CD14-positive monocyte (primary cell): ENCODE data around the gene CES4A. TPM values are rescaled to one million over a fixed set of nuclear protein-coding genes. Genes with fewer than 3 reads are reported as not detected.

Experiments used
- DNase-seq, 3 donors: peaks; one replicate each; pipeline ENCODE4 v3.0.0-alpha.2; 2011 to 2022
- H2AFZ ChIP-seq: 2 replicates; pipeline ENCODE4 v1.6.0; 2012; ENCODE audit warnings: mild to moderate bottlenecking, low read depth, low read length, inconsistent platforms; ENCODE audit not compliant: insufficient read depth, poor library complexity, severe bottlenecking
- H3K27ac ChIP-seq, 2 donors: 1 replicate in 1 of 2; 2 replicates in 1 of 2; pipeline ENCODE4 v1.5.1; 2012 to 2013; ENCODE audit warnings: low read length in 2 of 2, control low read depth in 1 of 2, inconsistent platforms in 1 of 2, low read depth in 1 of 2, mild to moderate bottlenecking in 1 of 2
- H3K27me3 ChIP-seq, 2 donors: one replicate each; pipeline versions ENCODE4 v1.6.0 to v1.6.1; 2011 to 2013; ENCODE audit warnings: low read length in 2 of 2; ENCODE audit not compliant: control insufficient read depth in 2 of 2, insufficient read depth in 2 of 2
- H3K36me3 ChIP-seq, 2 donors: replicated peaks in 1 of 2; 1 replicate in 1 of 2; 2 replicates in 1 of 2; pipeline versions ENCODE4 v1.5.1 to v1.6.1; 2012 to 2013; ENCODE audit warnings: low read length in 2 of 2, control low read depth in 1 of 2, inconsistent platforms in 1 of 2, mild to moderate bottlenecking in 1 of 2; ENCODE audit not compliant: insufficient read depth in 2 of 2, control insufficient read depth in 1 of 2
- H3K4me1 ChIP-seq, 2 donors: 1 replicate in 1 of 2; 2 replicates in 1 of 2; pipeline versions ENCODE4 v1.5.1 to v1.6.1; 2012 to 2013; ENCODE audit warnings: low read length in 2 of 2, control low read depth in 1 of 2, inconsistent platforms in 1 of 2, mild to moderate bottlenecking in 1 of 2, moderate library complexity in 1 of 2; ENCODE audit not compliant: insufficient read depth in 2 of 2, control insufficient read depth in 1 of 2
- H3K4me2 ChIP-seq: replicated peaks from 2 replicates; pipeline ENCODE3; 2012; ENCODE audit warnings: low read length, moderate library complexity, mild to moderate bottlenecking; ENCODE audit not compliant: poor library complexity, severe bottlenecking; ENCODE audit errors: extremely low read depth
- H3K4me3 ChIP-seq, 3 experiments: fragments of 200-600 bp in 1 of 3; sonication (generic) in 1 of 3; replicated peaks in 1 of 3; 1 replicate in 2 of 3; 2 replicates in 1 of 3; pipeline ENCODE4 v1.5.1; 2011 to 2013; ENCODE audit warnings: low read length in 3 of 3, mild to moderate bottlenecking in 3 of 3, control low read depth in 2 of 3, low read depth in 2 of 3, inconsistent platforms in 1 of 3, moderate library complexity in 1 of 3
- H3K79me2 ChIP-seq: 2 replicates; pipeline ENCODE4 v1.6.0; 2012; ENCODE audit warnings: mild to moderate bottlenecking, control low read depth, inconsistent platforms, low read length, moderate library complexity; ENCODE audit not compliant: insufficient read depth
- H3K9ac ChIP-seq: 2 replicates; pipeline ENCODE4 v1.6.0; 2017; ENCODE audit warnings: low read length, mild to moderate bottlenecking; ENCODE audit not compliant: insufficient read depth, poor library complexity, severe bottlenecking
- H3K9me3 ChIP-seq, 2 donors: replicated peaks in 1 of 2; 1 replicate in 1 of 2; 2 replicates in 1 of 2; pipeline versions ENCODE4 v1.5.1 to v1.6.1; 2012 to 2013; ENCODE audit warnings: low read length in 2 of 2, control low read depth in 1 of 2; ENCODE audit not compliant: control insufficient read depth in 1 of 2, insufficient read depth in 1 of 2
- H4K20me1 ChIP-seq: 2 replicates; pipeline ENCODE4 v1.6.0; 2012; ENCODE audit warnings: mild to moderate bottlenecking, low read length, control low read depth, moderate library complexity; ENCODE audit not compliant: insufficient read depth
- H3K27ac Mint-ChIP-seq, 7 donors: one replicate each; pipeline ENCODE4 v1.8.0; 2020; ENCODE audit warnings: mild to moderate bottlenecking in 7 of 7, mixed read lengths in 7 of 7, moderate library complexity in 6 of 7, inconsistent platforms in 2 of 7
- H3K27me3 Mint-ChIP-seq, 3 donors: one replicate each; pipeline ENCODE4 v1.8.0; 2021 to 2022; ENCODE audit warnings: low read depth in 3 of 3, mild to moderate bottlenecking in 3 of 3, mixed read lengths in 3 of 3, moderate library complexity in 3 of 3, inconsistent platforms in 1 of 3
- H3K36me3 Mint-ChIP-seq, 2 donors: one replicate each; pipeline ENCODE4 v1.8.0; 2020; ENCODE audit warnings: mixed read lengths in 2 of 2, inconsistent platforms in 1 of 2, mild to moderate bottlenecking in 1 of 2
- H3K4me1 Mint-ChIP-seq: one replicate; pipeline ENCODE4 v1.8.0; 2020; ENCODE audit warnings: mild to moderate bottlenecking, mixed read lengths
- H3K4me3 Mint-ChIP-seq, 2 donors: one replicate each; pipeline ENCODE4 v1.8.0; 2020; ENCODE audit warnings: mild to moderate bottlenecking in 2 of 2, mixed read lengths in 2 of 2, moderate library complexity in 1 of 2
- H3K9me3 Mint-ChIP-seq, 7 donors: one replicate each; pipeline ENCODE4 v1.8.0; 2020 to 2022; ENCODE audit warnings: mixed read lengths in 7 of 7, mild to moderate bottlenecking in 6 of 7, moderate library complexity in 6 of 7, inconsistent platforms in 2 of 7
- CTCF ChIP-seq: fragments of 200-600 bp; IDR thresholded peaks from one replicate; pipeline ENCODE4 v1.8.0; 2022; ENCODE audit warnings: antibody characterized with exemption, mild to moderate bottlenecking
- WGBS: methylation state at CpG from one replicate; pipeline ENCODE4 v1.1.5; 2013; ENCODE audit warnings: missing lambda C conversion rate; ENCODE audit not compliant: insufficient coverage; 5-methylcytosine and 5-hydroxymethylcytosine counted together
- intact Hi-C, 2 donors: fragments of 100-400 bp; cut with micrococcal nuclease; formaldehyde crosslinking; loops; one replicate each; pipeline versions ENCODE4 v1.15.0 to v1.15.1; 2023
- polyA plus RNA-seq, 3 donors: library from polyadenylated mRNA; depleted of rRNA in 1 of 3; unstranded in 2 of 3; stranded (reverse) in 1 of 3; fragments of 300-500 nt in 2 of 3; fragments of >200 nt in 1 of 3; fragmentation: Illumina TruSeq in 2 of 3; gene quantifications; 1 replicate in 2 of 3; 2 replicates in 1 of 3; pipeline ENCODE4 v1.2.3, GENCODE V29; 2012 to 2021

CES4A gene
- polyA plus RNA-seq, 3 donors, result 3.3 to 47.6 (median 4.1) TPM

- WGBS, result 90% methylated on average over 6 of the region's 6 CpGs
- no peak overlapping the region for H3K4me3 ChIP-seq
- intact Hi-C loops, result no loop called here
These were observed 24.3 kb upstream of the CES4A start for GRCh38 chr16:66964049-66964448.

GRCh38 chr16:66968847-66969246, 19.5 kb upstream of the CES4A start:
- Histone ChIP-seq H4K20me1 (no peaks in the 10 kb centered on the region), H3K4me3 (no peak overlapping the region)
- H3K4me3 Mint-ChIP-seq, result no peak overlapping the region

More at GRCh38 chr16:66964049-66964448, 24.3 kb upstream of the CES4A start:
- Histone ChIP-seq H3K79me2 (no peaks in the 10 kb centered on the region), H3K9me3 (no peaks in the 10 kb centered on the region), H2AFZ (no peak overlapping the region), H3K36me3 (no peaks in the 10 kb centered on the region), H3K9ac (no peak overlapping the region), H3K27ac (no peak overlapping the region), H4K20me1 (no peaks in the 10 kb centered on the region), H3K4me2 (no peak overlapping the region), H3K27me3 (no peaks in the 10 kb centered on the region), H3K4me1 (peaks cover 38 to 40% of the 10 kb centered on the region in 2 donors)
- TF ChIP-seq CTCF, result no peak
- peaks cover 38% of the 10 kb centered on the region for H3K4me1 Mint-ChIP-seq
- H3K4me3 Mint-ChIP-seq, result no peak overlapping the region
- peak overlapping the region in 2 of 7 donors; percentile 56 to 63 for H3K27ac Mint-ChIP-seq
- no peaks in the 10 kb centered on the region for H3K36me3 Mint-ChIP-seq
- peaks cover 0 to 2% (median 0%) of the 10 kb centered on the region in 7 donors for H3K9me3 Mint-ChIP-seq
- DNase-seq, result no peak
- H3K27me3 Mint-ChIP-seq, result peaks cover 3 to 6% (median 4%) of the 10 kb centered on the region in 3 donors

More at GRCh38 chr16:66968847-66969246, 19.5 kb upstream of the CES4A start:
- Mint-ChIP-seq H3K4me1 (no peaks in the 10 kb centered on the region), H3K27me3 (peaks cover 4 to 8% (median 5%) of the 10 kb centered on the region in 3 donors), H3K27ac (no peak overlapping the region), H3K9me3 (peaks cover 0 to 2% (median 0%) of the 10 kb centered on the region in 7 donors), H3K36me3 (no peaks in the 10 kb centered on the region)
- H3K79me2 ChIP-seq, result no peaks in the 10 kb centered on the region
- 100% methylated on average over 4 of the region's 5 CpGs for whole genome bisulfite sequencing
- H2AFZ ChIP-seq, result no peak overlapping the region
- no peak for TF ChIP-seq CTCF
- no peaks in the 10 kb centered on the region for H3K27me3 ChIP-seq
- H3K4me2 ChIP-seq, result no peak overlapping the region
- no peak for DNase-seq
- intact Hi-C loops, result no loop called here
- no peak overlapping the region for H3K9ac ChIP-seq
- H3K9me3 ChIP-seq, result no peaks in the 10 kb centered on the region
- H3K4me1 ChIP-seq, result no peaks in the 10 kb centered on the region
- H3K27ac ChIP-seq, result no peak overlapping the region
- no peaks in the 10 kb centered on the region for H3K36me3 ChIP-seq
